GM03348 (cell line): ENCODE measurements around the gene KIAA0753.

Source experiments
- DNase-seq: peaks from one replicate; pipeline ENCODE4 v3.0.0; 2012; ENCODE audit warnings: low spot score

The KIAA0753 gene

DNA sequence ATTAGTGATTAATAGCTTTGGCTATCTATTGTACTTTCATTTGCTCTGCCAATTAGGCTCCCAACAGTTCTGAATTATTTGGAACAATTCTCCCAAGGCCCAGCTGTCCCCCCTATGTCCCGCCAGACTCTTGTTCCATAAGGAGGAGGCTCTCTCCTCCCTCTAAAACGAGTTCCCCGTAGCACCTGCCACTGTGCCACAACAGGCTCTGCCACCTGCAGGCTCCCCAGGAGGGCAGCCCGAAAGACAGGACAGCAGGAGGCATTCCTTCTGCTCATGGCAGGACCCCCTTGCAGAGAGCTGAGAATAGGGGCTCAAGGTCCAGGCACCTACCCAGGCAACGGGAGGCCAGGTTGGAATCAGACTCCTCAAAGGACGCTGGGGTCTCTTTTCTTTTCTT is 93.2 kb downstream of the KIAA0753 start:
- no peak for DNase-seq

DNA sequence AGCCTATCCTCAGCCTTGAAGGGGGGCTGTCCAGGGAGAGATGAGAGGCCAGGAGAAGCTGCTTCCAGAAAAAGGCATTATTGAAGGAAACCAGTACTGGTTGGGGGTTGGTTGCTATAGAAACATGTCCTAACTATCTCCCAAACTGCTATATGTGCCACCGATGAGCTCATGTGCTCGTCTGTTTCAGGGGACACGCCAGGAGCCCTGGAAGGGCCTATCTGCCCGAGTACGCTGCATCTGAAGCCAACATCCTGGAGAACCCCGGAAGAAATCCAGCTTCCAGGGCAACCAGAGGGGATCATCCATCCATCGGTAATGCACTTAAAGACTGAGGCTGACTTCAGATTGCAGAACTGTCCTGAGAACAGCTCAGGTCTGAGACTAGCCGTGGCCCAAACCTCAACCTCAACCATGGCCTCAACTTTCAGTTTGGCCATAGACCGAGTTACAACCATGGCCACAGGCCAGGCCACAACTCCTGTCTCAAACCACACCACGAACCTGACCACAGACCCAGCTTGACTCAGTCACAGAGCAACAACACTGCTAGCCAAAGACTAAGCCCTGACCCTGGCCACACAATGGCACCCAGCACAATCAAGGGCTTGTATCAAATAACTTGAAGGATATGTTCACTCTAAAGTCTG is 94.3 kb downstream of the KIAA0753 start:
- peak; percentile 70 for DNase-seq

GRCh38 chr17:6545291-6545690 is 95.2 kb downstream of the KIAA0753 start:
- no peak for DNase-seq

DNA sequence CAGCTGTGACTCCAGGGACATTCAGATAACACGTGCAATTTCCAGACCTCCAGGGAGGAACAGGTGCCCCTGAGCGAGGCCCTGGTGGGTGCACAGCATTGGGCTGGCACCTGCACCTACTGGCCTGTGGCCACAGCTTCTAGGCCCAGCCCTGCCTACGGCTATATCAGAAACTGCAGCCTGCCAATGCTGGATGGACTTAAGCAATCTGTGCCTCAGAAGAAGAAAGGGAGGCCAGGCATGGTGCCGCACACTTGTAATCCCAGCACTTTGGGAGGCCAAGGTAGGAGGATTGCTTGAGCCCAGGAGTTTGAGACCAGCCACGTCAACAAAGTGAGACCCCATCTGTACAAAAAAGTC is 96.5 kb downstream of the KIAA0753 start:
- no peak for DNase-seq

GRCh38 chr17:6543079-6544010 is 97.2 kb downstream of the KIAA0753 start:
- DNase-seq = no peak

DNA sequence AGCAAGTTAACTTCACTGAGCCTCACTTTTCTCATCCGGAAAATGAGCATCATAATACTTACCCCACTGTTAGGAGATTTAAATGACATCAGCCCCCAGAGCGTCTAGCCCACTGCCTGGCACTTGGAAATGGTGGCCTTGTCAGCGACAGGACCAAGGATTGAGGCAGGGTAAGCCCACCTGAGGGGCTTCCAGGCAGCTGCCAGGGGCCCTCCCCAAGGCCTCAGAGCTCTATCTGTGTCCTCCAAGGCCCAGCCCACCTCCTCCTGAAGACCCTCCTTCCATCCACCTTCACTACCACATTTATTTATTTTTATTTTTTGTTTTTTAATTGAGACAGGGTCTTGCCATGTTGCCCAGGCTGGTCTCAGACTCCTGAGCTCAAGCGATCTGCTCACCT is 97.9 kb downstream of the KIAA0753 start:
- no peak for DNase-seq

- no peak for DNase-seq
Observed at GRCh38 chr17:6541886-6542285, 98.6 kb downstream of the KIAA0753 start.

DNA sequence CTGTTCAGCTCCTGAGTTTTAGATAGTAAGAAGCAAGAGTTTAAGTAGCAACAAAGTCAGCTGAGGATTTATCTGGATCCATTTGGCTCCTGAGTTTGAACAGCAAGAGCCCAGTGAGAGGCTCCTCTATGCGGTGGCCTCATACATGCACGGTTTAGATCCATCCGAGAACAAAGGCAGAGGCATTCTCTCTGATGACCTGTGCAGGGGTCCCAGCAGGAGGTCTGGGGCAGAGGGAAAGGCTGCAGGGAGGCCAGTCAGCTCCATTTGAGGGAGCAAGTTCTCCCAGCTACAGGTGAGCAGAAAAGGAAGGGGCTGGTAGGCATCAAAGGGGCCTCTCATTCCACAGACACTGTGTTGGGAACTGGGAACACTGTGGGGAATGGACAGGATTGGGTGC is 100.6 kb downstream of the KIAA0753 start:
- no peak for DNase-seq

DNA sequence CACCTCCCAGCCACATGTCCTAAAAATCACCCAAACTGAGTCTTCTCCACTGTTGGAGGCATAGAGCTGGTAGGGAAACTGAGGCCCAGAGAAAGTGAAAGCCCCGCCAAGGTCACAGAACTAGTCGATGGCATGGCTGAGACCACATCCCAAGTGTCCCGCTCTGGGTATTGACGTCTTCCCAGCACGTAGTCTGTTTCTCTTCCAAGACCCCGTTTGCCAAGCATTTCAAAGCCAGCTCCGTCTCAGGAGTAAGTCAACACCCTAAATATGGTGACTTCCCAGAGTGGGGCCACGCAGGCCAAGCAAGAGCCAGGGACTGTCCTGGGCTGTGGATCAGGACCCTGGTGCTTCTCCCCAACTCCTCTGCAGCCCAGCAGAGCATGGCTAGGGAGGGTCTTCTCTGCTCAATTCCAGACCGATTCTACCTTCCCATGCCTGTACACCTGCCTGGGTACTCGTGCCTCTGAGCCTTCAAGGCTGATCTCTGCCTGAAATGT is 103.9 kb downstream of the KIAA0753 start:
- no peak for DNase-seq

- no peak for DNase-seq
Observed at GRCh38 chr17:6536053-6536452, 104.5 kb downstream of the KIAA0753 start.

DNA sequence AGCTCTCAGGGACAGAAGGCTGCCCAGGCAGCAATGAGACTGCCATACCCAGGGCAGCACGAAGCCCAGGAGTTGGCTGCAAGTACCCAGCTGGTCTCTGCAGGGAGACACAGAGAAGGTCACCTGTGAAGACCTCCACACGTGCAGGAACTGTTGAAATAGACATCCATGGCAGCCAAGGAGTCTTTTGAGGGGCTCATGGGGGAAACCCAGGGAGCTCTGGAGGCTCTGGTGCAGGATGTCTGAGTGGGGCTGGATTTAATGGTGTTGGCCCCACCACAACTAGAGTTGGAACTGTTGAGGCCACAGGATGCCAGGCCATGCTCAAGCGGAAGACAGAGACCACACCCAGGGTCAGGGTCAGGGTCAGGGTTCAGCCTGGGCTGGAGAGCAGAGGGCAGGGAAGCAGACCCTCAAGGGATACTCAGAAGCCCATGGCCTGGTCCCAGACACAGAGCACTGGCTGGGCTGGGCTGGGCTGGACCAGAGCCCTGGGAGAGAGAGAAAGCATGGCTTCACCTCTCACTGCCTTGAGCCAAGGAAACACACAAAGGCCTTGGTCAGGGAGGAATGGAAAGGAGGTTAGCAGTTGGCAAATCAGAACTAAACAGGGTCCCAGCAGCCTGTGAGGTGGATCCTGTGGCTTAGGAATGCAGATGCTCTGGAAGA is 105.5 kb downstream of the KIAA0753 start:
- DNase-seq = no peak

DNA sequence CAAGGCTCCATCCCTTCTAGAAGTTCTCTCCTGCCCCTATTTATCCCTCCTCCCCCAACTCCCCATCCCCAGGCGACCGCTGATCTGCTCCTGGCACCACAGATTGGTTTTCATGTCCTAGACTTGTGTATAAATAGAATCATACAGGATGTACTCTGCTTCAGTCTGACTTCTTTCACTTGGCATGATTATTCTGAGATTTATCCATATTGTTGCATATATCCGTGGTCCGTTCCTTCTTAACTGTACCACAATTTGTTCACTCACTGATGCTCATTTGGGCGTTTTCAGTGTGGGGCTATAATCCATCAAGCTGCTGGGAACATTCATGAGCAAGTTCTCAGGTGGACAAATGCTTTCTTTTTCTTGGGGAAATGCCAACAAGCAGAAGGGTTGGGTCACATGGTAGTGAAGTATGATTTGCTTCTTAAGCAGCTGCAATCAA is 108.0 kb downstream of the KIAA0753 start:
- no peak for DNase-seq

GRCh38 chr17:6531575-6531974 is 108.9 kb downstream of the KIAA0753 start:
- DNase-seq = no peak

- DNase-seq = no peak
Observed at GRCh38 chr17:6530324-6530920, 110.1 kb downstream of the KIAA0753 start.

- DNase-seq = no peak
Observed at GRCh38 chr17:6528557-6528956, 112.0 kb downstream of the KIAA0753 start.
